Fibroblast of skin of abdomen (primary cell): Measurements from ENCODE around the gene WDR64.

ENCODE experiments used
- DNase-seq: peaks from one replicate; pipeline ENCODE4 v3.0.0-alpha.2; 2013

The WDR64 gene

DNA sequence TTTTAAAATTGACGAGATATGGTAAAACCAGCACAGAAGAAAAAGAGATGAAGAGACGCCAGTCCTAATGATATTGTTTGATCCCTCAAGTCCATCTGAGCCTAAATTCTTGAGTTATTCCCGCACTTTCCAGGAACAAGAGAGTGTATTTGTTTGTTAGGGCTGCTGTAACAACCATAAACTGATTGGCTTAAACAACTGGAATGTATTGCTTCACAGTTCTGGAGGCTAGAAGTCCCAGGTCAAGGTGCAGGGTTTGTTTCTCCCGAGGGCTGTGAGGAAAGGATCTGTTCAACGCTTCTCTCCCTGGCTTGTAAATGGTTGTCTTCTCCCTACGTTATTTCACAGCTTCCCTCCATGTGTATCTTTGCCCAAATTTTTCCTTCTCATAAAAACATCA is 188.1 kb downstream of the WDR64 start:
- DNase-seq = no peak

DNA sequence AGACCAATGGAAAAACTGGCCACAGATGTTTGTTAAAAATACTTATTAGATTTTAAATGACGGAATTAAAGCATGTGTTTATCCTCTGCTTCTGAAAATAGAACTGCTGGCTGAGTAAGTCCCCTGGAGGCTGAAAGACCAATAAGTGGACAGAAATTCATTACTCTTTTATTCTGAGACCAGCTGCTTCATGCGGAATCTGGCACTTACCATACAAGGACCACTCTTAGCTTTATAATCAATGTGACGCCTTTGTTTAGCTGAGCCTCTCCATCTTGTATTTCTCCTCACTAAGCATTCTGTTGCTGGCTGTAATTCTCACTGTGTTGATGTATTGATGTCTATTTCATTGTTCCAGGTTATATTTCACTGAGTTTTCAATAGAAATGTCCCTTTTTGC is 189.6 kb downstream of the WDR64 start:
- no peak for DNase-seq

DNA sequence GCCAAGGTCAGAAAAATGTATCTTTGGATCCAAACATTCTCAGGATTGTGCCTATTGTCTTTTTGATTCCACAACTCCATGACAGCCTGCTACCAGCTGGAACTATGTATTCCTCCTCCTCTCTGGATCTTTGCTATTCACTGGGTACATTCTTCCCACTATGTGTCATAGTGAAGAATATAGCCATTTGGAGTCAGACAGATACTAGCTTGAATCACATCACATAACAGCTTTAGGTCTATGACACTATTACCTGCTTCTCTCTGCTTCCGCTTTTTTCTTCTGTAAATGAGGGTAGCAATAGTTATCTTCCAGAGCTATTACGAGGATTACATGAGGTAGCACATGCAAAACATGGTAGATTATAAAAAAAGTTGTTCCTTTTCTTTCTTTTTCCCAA is 190.5 kb downstream of the WDR64 start:
- DNase-seq = peak; percentile 50

DNA sequence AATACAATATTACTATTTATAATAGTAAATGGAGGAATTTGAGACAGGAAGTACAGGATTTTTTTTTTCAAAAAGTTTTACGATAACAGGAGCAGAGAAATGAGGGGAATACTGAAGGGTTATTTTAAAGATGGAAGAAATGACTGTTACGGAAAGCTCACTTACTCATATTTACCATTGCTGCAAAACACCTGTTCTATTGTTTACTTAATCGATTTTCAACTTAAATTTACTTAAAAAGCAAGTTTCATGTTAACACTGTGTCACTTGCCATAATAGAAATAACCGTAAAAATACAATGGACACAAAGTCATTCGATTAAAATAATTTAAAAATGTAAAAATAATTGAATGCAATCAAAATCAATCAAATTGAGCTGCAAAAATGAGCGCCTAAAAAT is 192.5 kb downstream of the WDR64 start:
- no peak for DNase-seq

DNA sequence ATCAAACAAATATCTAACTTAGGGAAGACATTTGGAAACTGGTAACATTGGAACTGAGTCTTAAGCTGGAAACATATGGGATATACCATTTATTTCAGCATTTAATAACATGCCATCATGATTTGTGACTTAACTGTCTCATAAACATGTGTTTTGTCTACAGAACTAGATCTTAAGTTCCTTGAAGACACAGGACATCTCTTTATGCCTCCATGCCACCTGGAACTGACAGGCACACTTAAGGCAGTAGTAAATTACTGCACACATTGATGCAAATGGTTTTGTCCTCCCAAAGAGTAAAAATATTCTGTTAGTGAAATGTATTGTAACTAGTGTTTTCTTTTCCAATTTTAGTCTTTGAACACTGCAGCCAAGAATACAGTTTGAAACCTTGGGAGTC is 194.3 kb downstream of the WDR64 start:
- no peak for DNase-seq

DNA sequence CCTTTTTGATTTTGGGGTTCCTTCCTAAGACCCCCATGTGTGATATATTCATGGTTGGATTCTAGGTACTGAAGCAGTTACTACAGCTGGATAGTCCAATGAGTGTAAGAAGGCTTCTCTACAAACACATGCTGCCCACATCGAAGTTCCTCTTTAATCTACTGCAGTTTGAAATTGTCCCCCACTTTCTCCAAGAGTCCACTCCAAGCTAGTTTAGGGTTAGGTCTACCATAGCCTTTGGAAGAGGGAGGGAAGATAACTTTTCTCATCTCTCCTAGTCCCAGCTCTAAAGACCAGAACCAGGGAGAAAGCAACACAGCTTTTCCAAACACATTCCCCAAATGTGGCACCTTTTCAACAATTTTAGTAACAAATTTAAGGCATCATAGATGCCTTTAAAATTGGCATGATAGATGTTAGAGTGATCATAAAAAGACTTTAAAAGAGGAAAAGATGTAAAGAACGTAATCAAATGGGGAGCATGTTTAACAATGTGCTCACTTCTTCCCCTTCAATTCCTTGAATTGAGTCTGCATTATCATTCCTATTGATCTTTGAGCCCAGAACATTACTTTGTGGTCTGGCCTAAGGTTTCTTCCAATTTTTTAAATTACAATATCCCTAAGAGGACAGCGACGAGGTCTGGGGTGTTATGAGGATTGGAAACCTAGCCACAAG is 194.9 kb downstream of the WDR64 start:
- no peak for DNase-seq

DNA sequence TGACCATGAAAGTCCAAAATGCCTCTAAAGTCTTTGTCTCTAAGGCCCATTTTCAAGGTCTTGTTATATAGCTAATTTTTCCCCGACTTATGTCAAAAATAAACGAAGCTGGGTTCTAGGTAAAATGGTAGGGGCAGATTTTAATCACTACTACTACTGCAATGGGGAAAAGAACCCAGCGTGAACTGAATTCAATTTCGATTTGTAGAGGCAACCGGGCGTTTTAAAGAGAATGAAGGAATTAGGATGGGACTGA is 195.4 kb downstream of the WDR64 start:
- DNase-seq = no peak

DNA sequence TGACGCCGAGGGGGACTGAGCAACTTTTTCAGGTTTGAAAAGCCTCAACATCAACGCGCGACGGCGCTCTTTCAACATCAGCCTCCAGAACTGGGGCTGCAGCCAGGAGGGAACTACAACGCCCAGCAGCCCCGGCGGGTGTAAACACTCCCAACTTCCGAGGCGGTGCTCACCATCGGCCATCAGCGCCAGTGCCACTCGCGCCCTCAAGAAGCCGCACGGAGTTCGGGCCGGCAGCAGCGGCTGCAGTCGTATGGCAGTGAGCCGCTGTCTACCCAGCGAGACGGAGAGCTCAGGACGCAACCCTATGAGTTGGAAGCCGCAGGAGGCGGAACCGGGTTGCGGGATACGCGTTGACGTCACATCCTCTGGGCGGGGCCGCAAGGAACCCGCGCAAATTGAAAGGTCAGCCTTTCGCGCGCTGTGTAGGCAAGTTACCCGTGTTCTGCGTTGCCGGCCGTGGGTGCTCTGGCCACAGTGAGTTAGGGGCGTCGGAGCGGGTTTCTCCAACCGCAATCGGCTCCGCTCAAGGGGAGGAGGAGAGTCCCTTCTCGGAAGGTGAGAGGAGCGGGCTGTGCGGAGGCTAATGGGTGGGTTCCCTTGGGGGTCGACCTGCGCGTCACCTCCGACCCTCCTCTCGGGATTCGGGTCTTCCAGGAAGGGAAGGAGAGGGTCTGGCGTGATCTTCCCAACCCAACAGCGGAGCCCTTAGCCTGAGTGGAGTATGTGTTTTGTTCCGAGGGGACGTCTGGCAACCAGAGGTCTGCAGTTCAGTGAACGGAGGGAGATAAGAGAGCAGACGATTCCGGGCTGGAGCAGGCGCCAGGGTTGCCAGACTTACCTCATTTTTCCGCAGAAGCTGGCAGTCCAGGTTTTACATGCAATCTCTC is 196.0 kb downstream of the WDR64 start, which contains the start of gene EXO1:
TSS of gene EXO1 (plus strand) at position 409 of the 890 bp plus-strand sequence. CDS start 2,222 bp downstream, outside the sequence.
- peak; percentile 93 for DNase-seq

DNA sequence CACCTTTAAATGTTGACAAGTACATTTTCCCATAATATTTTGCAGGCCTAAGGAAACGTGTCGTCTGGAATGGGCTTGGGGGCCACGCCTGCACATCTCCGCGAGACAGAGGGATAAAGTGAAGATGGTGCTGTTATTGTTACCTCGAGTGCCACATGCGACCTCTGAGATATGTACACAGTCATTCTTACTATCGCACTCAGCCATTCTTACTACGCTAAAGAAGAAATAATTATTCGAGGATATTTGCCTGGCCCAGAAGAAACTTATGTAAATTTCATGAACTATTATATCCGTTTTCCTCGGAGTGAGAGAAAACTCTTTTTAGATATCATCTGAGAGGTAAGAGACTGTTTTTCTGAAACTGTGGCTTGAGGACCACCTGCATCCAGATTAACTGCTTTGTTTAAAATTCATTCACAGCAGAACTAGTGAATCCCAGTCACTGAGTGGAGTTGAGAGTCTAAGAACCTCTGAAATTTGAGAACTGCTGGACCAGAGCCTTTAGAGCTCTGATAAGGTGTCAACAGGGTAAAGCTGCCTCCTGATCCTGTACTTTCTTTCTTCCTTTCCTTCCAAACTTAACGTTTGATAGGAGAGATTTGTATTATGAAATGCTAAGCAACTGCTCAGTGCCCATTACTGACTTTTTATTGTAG is 196.7 kb downstream of the WDR64 start:
- DNase-seq = no peak

DNA sequence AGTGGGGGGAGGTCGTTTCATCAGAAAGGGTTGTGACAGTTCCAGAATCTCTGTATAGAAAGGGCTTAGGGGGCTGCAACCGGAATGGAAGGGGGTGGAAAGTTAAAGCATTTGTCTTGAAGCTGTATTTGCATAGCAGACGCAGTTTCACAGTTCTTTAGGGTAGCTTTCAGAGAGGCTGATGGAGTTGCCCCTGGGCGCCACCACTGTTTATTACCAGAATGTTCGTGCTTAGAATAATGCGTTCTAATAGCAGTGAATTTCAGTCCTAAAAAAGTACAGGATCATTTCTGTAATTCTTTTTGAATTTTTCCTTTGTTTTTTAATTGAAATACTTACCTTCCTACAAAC is 197.2 kb downstream of the WDR64 start:
- no peak for DNase-seq
